OCI-LY7 (cell line): ENCODE measurements around the gene LRFN5. TPM values are rescaled to one million over a fixed set of nuclear protein-coding genes. Genes with fewer than 3 reads are reported as not detected.
"Not testable (repeated sequence)": the region's sequence is repeated elsewhere in the genome, so short reads cannot be mapped to it uniquely, and the experiment has no call there.

Source experiments
- BruUV-seq: library from RNA; stranded (reverse); fragments of 400-500 nt; replicated peaks from 2 replicates; lab custom pipeline; 2021; lab: Mats Ljungman, UMichigan
- CTCF ChIA-PET: fragments of 300-600 bp; sonication (Branson Sonifier 250); formaldehyde crosslinking; loops from one replicate; lab custom pipeline; 2022; ENCODE audit warnings: antibody characterized with exemption; ENCODE audit not compliant: unreplicated experiment; lab: Charles Lee
- POLR2A ChIA-PET: fragments of 300-600 bp; sonication (Branson Sonifier 250); formaldehyde crosslinking; loops from one replicate; lab custom pipeline; 2022; ENCODE audit warnings: antibody characterized with exemption; lab: Charles Lee
- DNase-seq: peaks from one replicate; pipeline ENCODE4 v3.0.0-alpha.2; 2015; ENCODE audit warnings: low spot score
- H2AFZ ChIP-seq: fragments of 200-600 bp; sonication (generic), shearing (Covaris generic); 2 replicates; pipeline ENCODE4 v1.6.1; 2014; ENCODE audit warnings: mild to moderate bottlenecking, antibody characterized with exemption, low read length, moderate library complexity
- H3K27ac ChIP-seq: fragments of 200-600 bp; sonication (generic); 2 replicates; pipeline ENCODE4 v1.5.1; 2014; ENCODE audit warnings: mixed run types, low read depth, mild to moderate bottlenecking, moderate library complexity, low read length, inconsistent platforms; ENCODE audit not compliant: poor library complexity, severe bottlenecking
- H3K36me3 ChIP-seq: fragments of 200-600 bp; sonication (generic); 2 replicates; pipeline ENCODE4 v1.6.1; 2014; ENCODE audit warnings: mild to moderate bottlenecking, antibody characterized with exemption, low read length, moderate library complexity, mixed read lengths; ENCODE audit not compliant: insufficient read depth
- H3K4me1 ChIP-seq: fragments of 200-600 bp; sonication (generic); 2 replicates; pipeline ENCODE4 v1.5.1; 2014; ENCODE audit warnings: mild to moderate bottlenecking, low read length; ENCODE audit not compliant: insufficient read depth, poor library complexity, severe bottlenecking
- H3K4me2 ChIP-seq: fragments of 200-600 bp; sonication (generic); 2 replicates; pipeline ENCODE4 v1.6.1; 2014; ENCODE audit warnings: mild to moderate bottlenecking, low read length
- H3K4me3 ChIP-seq: fragments of 200-600 bp; sonication (generic); 2 replicates; pipeline ENCODE4 v1.5.1; 2014; ENCODE audit warnings: mild to moderate bottlenecking, low read depth, low read length; ENCODE audit not compliant: poor library complexity, severe bottlenecking
- H3K79me2 ChIP-seq: fragments of 200-600 bp; sonication (generic); 2 replicates; pipeline ENCODE4 v1.6.1; 2016; ENCODE audit warnings: low read depth, mild to moderate bottlenecking, low read length, moderate library complexity, mixed read lengths; ENCODE audit not compliant: insufficient read depth
- H3K9me2 ChIP-seq: fragments of 200-600 bp; sonication (generic); 2 replicates; pipeline ENCODE4 v1.6.1; 2016; ENCODE audit warnings: mild to moderate bottlenecking, low read length, mixed read lengths; ENCODE audit not compliant: insufficient read depth
- H3K9me3 ChIP-seq: fragments of 200-600 bp; sonication (generic); 2 replicates; pipeline ENCODE4 v1.6.1; 2014; ENCODE audit warnings: mild to moderate bottlenecking, mixed run types, low read length, mixed read lengths
- H4K20me1 ChIP-seq: fragments of 200-600 bp; sonication (generic); 2 replicates; pipeline ENCODE4 v1.6.1; 2014; ENCODE audit warnings: mild to moderate bottlenecking, antibody characterized with exemption, low read length, moderate library complexity, mixed read lengths; ENCODE audit not compliant: insufficient read depth
- CTCF ChIP-seq: fragments of 200-600 bp; sonication (generic); conservative IDR thresholded peaks from 2 replicates; pipeline ENCODE4 v1.5.1; 2014; ENCODE audit warnings: mild to moderate bottlenecking, antibody characterized with exemption, low read length, moderate library complexity, mixed read lengths
- EZH2phosphoT487 ChIP-seq: fragments of 200-600 bp; sonication (generic); IDR thresholded peaks from 2 replicates; pipeline ENCODE4 v1.6.1; 2018; ENCODE audit warnings: low read depth, borderline replicate concordance, mild to moderate bottlenecking, mixed run types, antibody characterized with exemption, low read length, moderate library complexity, mixed read lengths
- intact Hi-C: fragments of 100-400 bp; cut with micrococcal nuclease; formaldehyde crosslinking; loops from one replicate; pipeline ENCODE4 v1.10.0; 2022; ENCODE audit not compliant: unreplicated experiment
- total RNA-seq, 2 experiments: library from RNA; depleted of rRNA in 1 of 2; stranded (reverse); fragments of >200 nt in 1 of 2; shearing (Covaris generic) in 1 of 2; gene quantifications; 2 replicates each; pipeline ENCODE4 v1.2.3, GENCODE V29; 2014 to 2022

LRFN5 gene
- total RNA-seq, 2 experiments from 2014 or later: not detected

GRCh38 chr14:41674511-41674971, 67.9 kb downstream of the LRFN5 start:
- H3K4me3 ChIP-seq, H3K4me2 ChIP-seq, H3K9me3 ChIP-seq, CTCF ChIA-PET, H2AFZ ChIP-seq, H3K9me2 ChIP-seq, POLR2A ChIA-PET, BruUV-seq, H3K36me3 ChIP-seq, H3K4me1 ChIP-seq, intact Hi-C loops, H3K27ac ChIP-seq, H4K20me1 ChIP-seq, H3K79me2 ChIP-seq, DNase-seq: not testable (repeated sequence)

DNA sequence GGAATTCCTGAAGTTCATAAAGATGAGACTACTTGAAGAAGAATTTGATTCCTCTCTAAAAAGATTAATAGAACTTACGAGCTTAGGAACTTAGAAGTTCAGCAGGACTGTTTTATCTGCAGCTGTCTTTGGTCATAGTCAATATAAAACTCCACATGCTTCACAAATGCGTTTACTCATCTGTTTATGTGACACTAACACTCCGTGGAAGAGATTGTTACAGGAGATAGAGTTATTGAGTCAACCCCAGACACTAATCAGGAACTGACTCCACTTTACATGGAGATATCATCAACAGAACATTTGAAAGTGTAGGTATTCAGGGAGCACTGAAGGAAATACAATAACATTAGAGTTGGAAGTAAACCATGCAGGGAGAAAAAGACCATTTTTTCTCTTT, 92.8 kb downstream of the LRFN5 start:
- Histone ChIP-seq H3K4me1 (no peaks in the 10 kb centered on the region), H3K4me3 (no peak overlapping the region), H3K36me3 (no peaks in the 10 kb centered on the region), H3K27ac (no peak overlapping the region), H2AFZ (no peak overlapping the region), H3K79me2 (no peaks in the 10 kb centered on the region), H4K20me1 (no peaks in the 10 kb centered on the region), H3K9me3 (no peaks in the 10 kb centered on the region), H3K4me2 (no peak overlapping the region), H3K9me2 (no peaks in the 10 kb centered on the region)
- DNase-seq: no peak
- BruUV-seq: no TSS peak
- intact Hi-C loops: no loop called here
- TF ChIP-seq CTCF: no peak
- CTCF ChIA-PET: no interaction called here
- POLR2A ChIA-PET: no interaction called here

GRCh38 chr14:41718477-41719166, 111.9 kb downstream of the LRFN5 start:
- Histone ChIP-seq H3K36me3 (no peaks in the 10 kb centered on the region), H3K9me2 (no peaks in the 10 kb centered on the region), H2AFZ (no peak overlapping the region), H3K4me2 (no peak overlapping the region), H3K4me1 (no peaks in the 10 kb centered on the region), H3K4me3 (no peak overlapping the region), H3K27ac (no peak overlapping the region), H4K20me1 (no peaks in the 10 kb centered on the region), H3K9me3 (no peaks in the 10 kb centered on the region), H3K79me2 (no peaks in the 10 kb centered on the region)
- CTCF ChIA-PET: no interaction called here
- intact Hi-C loops: no loop called here
- no TSS peak for BruUV-seq
- no peak for DNase-seq
- TF ChIP-seq EZH2phosphoT487 (no peak), CTCF (no peak)
- POLR2A ChIA-PET: interaction anchor here (1.0 kb wide), 1 partner anchor 10 kb away, joined by 3 read pairs; no protein-coding TSS in a partner anchor
